HEK293 (cell line): ENCODE data around the gene STK35.

Experiments
- CTCF ChIA-PET: fragments of 350-600 bp; formaldehyde crosslinking; extraction: SDS; loops from one replicate; lab custom pipeline; 2021; ENCODE audit warnings: antibody characterized with exemption; lab: Yijun Ruan, JAX
- POLR2A ChIA-PET: fragments of 300-600 bp; formaldehyde crosslinking; extraction: SDS; loops from one replicate; lab custom pipeline; 2020; ENCODE audit warnings: antibody characterized with exemption, inconsistent platforms; lab: Yijun Ruan, JAX
- H3K27ac ChIP-seq: fragments of 200-500 bp; sonication (Bioruptor generic); 2 replicates; pipeline ENCODE4 v1.5.1; 2014; ENCODE audit warnings: low read depth, low read length, control low read depth, inconsistent platforms; ENCODE audit errors: extremely low read depth
- H3K36me3 ChIP-seq, 2 experiments: fragments of 200-500 bp in 1 of 2; sonication (Bioruptor generic) in 1 of 2; 1 replicate in 1 of 2; 2 replicates in 1 of 2; pipeline ENCODE4 v1.5.1; 2014 to 2017; ENCODE audit warnings: inconsistent platforms in 2 of 2, low read length in 2 of 2; ENCODE audit not compliant: control insufficient read depth in 2 of 2, insufficient read depth in 1 of 2
- H3K4me1 ChIP-seq: fragments of 200-500 bp; sonication (Bioruptor generic); 2 replicates; pipeline ENCODE4 v1.5.1; 2014; ENCODE audit warnings: mild to moderate bottlenecking, low read length, inconsistent platforms; ENCODE audit not compliant: control insufficient read depth, insufficient read depth
- H3K4me3 ChIP-seq: 2 replicates; pipeline ENCODE4 v1.5.1; 2011; ENCODE audit warnings: low read depth, mild to moderate bottlenecking, control low read depth, low read length, moderate library complexity
- H3K9me3 ChIP-seq: fragments of 200-500 bp; sonication (Bioruptor generic); 2 replicates; pipeline ENCODE4 v1.5.1; 2014; ENCODE audit warnings: low read depth, low read length, inconsistent platforms; ENCODE audit not compliant: control insufficient read depth, insufficient read depth
- BCL6B ChIP-seq: fragments of 450-650 bp; formaldehyde crosslinking; IDR thresholded peaks from 2 replicates; pipeline ENCODE4 v1.5.1; 2017; ENCODE audit warnings: missing biosample characterization, missing genetic modification characterization
- GLI2 ChIP-seq: fragments of 450-650 bp; formaldehyde crosslinking; IDR thresholded peaks from 2 replicates; pipeline ENCODE4; 2017; ENCODE audit warnings: missing biosample characterization, missing genetic modification characterization, low read depth, borderline replicate concordance
- GLIS1 ChIP-seq: fragments of 450-650 bp; formaldehyde crosslinking; IDR thresholded peaks from 2 replicates; pipeline ENCODE4 v1.5.1; 2016; ENCODE audit warnings: missing biosample characterization, missing genetic modification characterization
- HOXA7 ChIP-seq: sonication (generic); formaldehyde crosslinking; IDR thresholded peaks from 2 replicates; pipeline ENCODE4 v1.8.1; 2022; ENCODE audit warnings: missing genetic modification reagents, borderline replicate concordance
- KLF17 ChIP-seq: fragments of 450-650 bp; formaldehyde crosslinking; IDR thresholded peaks from 2 replicates; pipeline ENCODE4 v1.5.1; 2016; ENCODE audit warnings: missing biosample characterization, missing genetic modification characterization
- KLF9 ChIP-seq: fragments of 450-650 bp; formaldehyde crosslinking; IDR thresholded peaks from 2 replicates; pipeline ENCODE4 v1.5.1; 2016; ENCODE audit warnings: missing biosample characterization, missing genetic modification characterization, low read depth
- PRDM1 ChIP-seq: fragments of 450-650 bp; formaldehyde crosslinking; IDR thresholded peaks from 2 replicates; pipeline ENCODE4; 2016; ENCODE audit warnings: missing biosample characterization, missing genetic modification characterization
- REPIN1 ChIP-seq: fragments of 450-650 bp; formaldehyde crosslinking; IDR thresholded peaks from 2 replicates; pipeline ENCODE4 v1.5.1; 2017; ENCODE audit warnings: missing biosample characterization, missing genetic modification characterization, low read depth
- SCRT1 ChIP-seq: fragments of 450-650 bp; formaldehyde crosslinking; IDR thresholded peaks from 2 replicates; pipeline ENCODE4 v1.5.1; 2016; ENCODE audit warnings: missing biosample characterization, missing genetic modification characterization, borderline replicate concordance
- SP7 ChIP-seq: fragments of 450-650 bp; formaldehyde crosslinking; IDR thresholded peaks from 2 replicates; pipeline ENCODE4 v1.5.1; 2016; ENCODE audit warnings: missing biosample characterization, missing genetic modification characterization
- ZBTB8A ChIP-seq: fragments of 450-650 bp; formaldehyde crosslinking; IDR thresholded peaks from 2 replicates; pipeline ENCODE4 v1.5.1; 2016; ENCODE audit warnings: missing biosample characterization, missing genetic modification characterization
- ZNF133 ChIP-seq: fragments of 450-650 bp; formaldehyde crosslinking; IDR thresholded peaks from 2 replicates; pipeline ENCODE4 v1.5.1; 2016; ENCODE audit warnings: missing biosample characterization, missing genetic modification characterization
- ZNF157 ChIP-seq: fragments of 450-650 bp; formaldehyde crosslinking; IDR thresholded peaks from 2 replicates; pipeline ENCODE4 v1.5.1; 2016; ENCODE audit warnings: missing biosample characterization, missing genetic modification characterization
- ZNF16 ChIP-seq: fragments of 450-650 bp; formaldehyde crosslinking; IDR thresholded peaks from 2 replicates; pipeline ENCODE4 v1.5.1; 2016; ENCODE audit warnings: low read depth, missing biosample characterization, missing genetic modification characterization
- ZNF175 ChIP-seq: fragments of 450-650 bp; formaldehyde crosslinking; IDR thresholded peaks from 2 replicates; pipeline ENCODE4 v1.5.1; 2016; ENCODE audit warnings: missing biosample characterization, missing genetic modification characterization
- ZNF2 ChIP-seq: fragments of 450-650 bp; formaldehyde crosslinking; IDR thresholded peaks from 2 replicates; pipeline ENCODE4 v1.5.1; 2016; ENCODE audit warnings: missing biosample characterization, missing genetic modification characterization
- ZNF202 ChIP-seq: fragments of 450-650 bp; formaldehyde crosslinking; IDR thresholded peaks from 2 replicates; pipeline ENCODE4 v1.5.1; 2016; ENCODE audit warnings: missing biosample characterization, missing genetic modification characterization, borderline replicate concordance
- ZNF24 ChIP-seq: fragments of 450-650 bp; formaldehyde crosslinking; IDR thresholded peaks from 2 replicates; pipeline ENCODE4 v1.5.1; 2016; ENCODE audit warnings: missing biosample characterization, missing genetic modification characterization
- ZNF248 ChIP-seq: fragments of 450-650 bp; formaldehyde crosslinking; IDR thresholded peaks from 2 replicates; pipeline ENCODE4 v1.5.1; 2017; ENCODE audit warnings: missing biosample characterization, missing genetic modification characterization
- ZNF423 ChIP-seq: fragments of 450-650 bp; formaldehyde crosslinking; IDR thresholded peaks from 2 replicates; pipeline ENCODE4 v1.5.1; 2016; ENCODE audit warnings: missing biosample characterization, missing genetic modification characterization
- ZNF426 ChIP-seq: fragments of 450-650 bp; formaldehyde crosslinking; IDR thresholded peaks from 2 replicates; pipeline ENCODE4 v1.5.1; 2017; ENCODE audit warnings: missing biosample characterization, missing genetic modification characterization, mild to moderate bottlenecking, inconsistent platforms, moderate library complexity
- ZNF48 ChIP-seq: fragments of 450-650 bp; formaldehyde crosslinking; IDR thresholded peaks from 2 replicates; pipeline ENCODE4 v1.5.1; 2016; ENCODE audit warnings: missing biosample characterization, missing genetic modification characterization
- ZNF521 ChIP-seq: fragments of 450-650 bp; formaldehyde crosslinking; IDR thresholded peaks from 2 replicates; pipeline ENCODE4 v1.5.1; 2017; ENCODE audit warnings: missing biosample characterization, mild to moderate bottlenecking, missing genetic modification characterization
- ZNF558 ChIP-seq: fragments of 450-650 bp; formaldehyde crosslinking; IDR thresholded peaks from 2 replicates; pipeline ENCODE4 v1.5.1; 2016; ENCODE audit warnings: missing biosample characterization, missing genetic modification characterization
- ZNF585B ChIP-seq: fragments of 450-650 bp; formaldehyde crosslinking; IDR thresholded peaks from 2 replicates; pipeline ENCODE4 v1.5.1; 2016; ENCODE audit warnings: missing biosample characterization, missing genetic modification characterization
- ZNF670 ChIP-seq: fragments of 450-650 bp; formaldehyde crosslinking; IDR thresholded peaks from 2 replicates; pipeline ENCODE4 v1.5.1; 2016; ENCODE audit warnings: missing biosample characterization, missing genetic modification characterization, low read depth
- ZNF768 ChIP-seq: fragments of 450-650 bp; formaldehyde crosslinking; IDR thresholded peaks from 2 replicates; pipeline ENCODE4 v1.5.1; 2018; ENCODE audit warnings: missing biosample characterization, mild to moderate bottlenecking, missing genetic modification characterization
- ZNF791 ChIP-seq: fragments of 450-650 bp; formaldehyde crosslinking; IDR thresholded peaks from 2 replicates; pipeline ENCODE4 v1.5.1; 2016; ENCODE audit warnings: missing biosample characterization, missing genetic modification characterization

Gene STK35

GRCh38 chr20:2130683-2131082 lies 29.1 kb downstream of the STK35 start:
- Histone ChIP-seq H3K36me3 (peaks cover 0 to 19% of the 10 kb centered on the region in 2 experiments; a peak in 1 of 3 replicates), H3K4me3 (no peak overlapping the region), H3K27ac (no peak overlapping the region), H3K4me1 (no peaks in the 10 kb centered on the region), H3K9me3 (no peaks in the 10 kb centered on the region)
- POLR2A ChIA-PET: no interaction called here
- TF ChIP-seq ZNF558 (tag by site-specific recombination): no peak
- no peak for TF ChIP-seq ZNF2
- no peak for TF ChIP-seq ZNF426 (tag by site-specific recombination)
- no peak for TF ChIP-seq HOXA7 (CRISPR knock-in tag)
- no peak for TF ChIP-seq ZNF423 (tag by site-specific recombination)
- TF ChIP-seq PRDM1: no peak
- no peak for TF ChIP-seq KLF9 (tag by site-specific recombination)
- no peak for TF ChIP-seq ZNF670 (tag by site-specific recombination)
- TF ChIP-seq ZNF248 (tag by site-specific recombination): no peak
- TF ChIP-seq ZNF48 (tag by site-specific recombination): no peak
- TF ChIP-seq SP7: no peak
- TF ChIP-seq ZNF791 (tag by site-specific recombination): no peak
- TF ChIP-seq ZNF521 (tag by site-specific recombination): no peak
- TF ChIP-seq REPIN1 (tag by site-specific recombination): no peak
- TF ChIP-seq BCL6B (tag by site-specific recombination): no peak
- no peak for TF ChIP-seq GLI2 (tag by site-specific recombination)
- CTCF ChIA-PET: no interaction called here

- Histone ChIP-seq H3K4me3 (no peak overlapping the region), H3K9me3 (no peaks in the 10 kb centered on the region), H3K36me3 (peaks cover 0 to 13% of the 10 kb centered on the region in 2 experiments; a peak in 1 of 3 replicates), H3K27ac (no peak overlapping the region), H3K4me1 (no peaks in the 10 kb centered on the region)
- CTCF ChIA-PET: no interaction called here
- POLR2A ChIA-PET: interaction anchor here (1.3 kb wide), 1 partner anchor 28 kb away, joined by 5 read pairs; no protein-coding TSS in a partner anchor
- TF ChIP-seq KLF17 (tag by site-specific recombination) (no peak), ZNF423 (tag by site-specific recombination) (no peak), ZNF24 (tag by site-specific recombination) (no peak), ZNF157 (tag by site-specific recombination) (no peak), GLIS1 (tag by site-specific recombination) (no peak), ZNF202 (tag by site-specific recombination) (no peak), ZNF133 (tag by site-specific recombination) (no peak), ZBTB8A (tag by site-specific recombination) (no peak), ZNF585B (tag by site-specific recombination) (no peak), SCRT1 (tag by site-specific recombination) (no peak), ZNF175 (tag by site-specific recombination) (no peak), ZNF16 (tag by site-specific recombination) (no peak), ZNF768 (tag by site-specific recombination) (no peak)
Measured at GRCh38 chr20:2131366-2131765, 29.7 kb downstream of the STK35 start.
